Measurements from ENCODE around the gene CCL8.

DNA sequence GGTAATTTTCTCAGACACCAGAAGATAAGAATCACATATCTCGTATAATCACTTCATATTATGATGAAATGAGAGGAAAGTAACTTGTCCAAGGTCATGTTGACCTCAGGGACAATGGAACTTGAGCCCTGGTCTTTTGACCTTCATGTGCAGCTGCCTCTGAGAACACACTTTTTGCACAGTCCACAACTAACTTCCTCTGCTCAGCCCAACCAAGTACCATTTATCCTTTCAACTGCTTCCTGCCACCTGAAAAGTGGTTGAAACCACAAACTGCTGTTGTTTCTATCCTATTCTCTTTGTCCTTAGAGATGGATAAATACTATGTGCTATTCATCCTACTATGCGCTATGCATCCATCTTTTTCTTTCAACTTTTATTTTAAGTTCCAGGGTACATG lies 46.1 kb downstream of the CCL8 start:
- TF ChIP-seq, protein P1, sequence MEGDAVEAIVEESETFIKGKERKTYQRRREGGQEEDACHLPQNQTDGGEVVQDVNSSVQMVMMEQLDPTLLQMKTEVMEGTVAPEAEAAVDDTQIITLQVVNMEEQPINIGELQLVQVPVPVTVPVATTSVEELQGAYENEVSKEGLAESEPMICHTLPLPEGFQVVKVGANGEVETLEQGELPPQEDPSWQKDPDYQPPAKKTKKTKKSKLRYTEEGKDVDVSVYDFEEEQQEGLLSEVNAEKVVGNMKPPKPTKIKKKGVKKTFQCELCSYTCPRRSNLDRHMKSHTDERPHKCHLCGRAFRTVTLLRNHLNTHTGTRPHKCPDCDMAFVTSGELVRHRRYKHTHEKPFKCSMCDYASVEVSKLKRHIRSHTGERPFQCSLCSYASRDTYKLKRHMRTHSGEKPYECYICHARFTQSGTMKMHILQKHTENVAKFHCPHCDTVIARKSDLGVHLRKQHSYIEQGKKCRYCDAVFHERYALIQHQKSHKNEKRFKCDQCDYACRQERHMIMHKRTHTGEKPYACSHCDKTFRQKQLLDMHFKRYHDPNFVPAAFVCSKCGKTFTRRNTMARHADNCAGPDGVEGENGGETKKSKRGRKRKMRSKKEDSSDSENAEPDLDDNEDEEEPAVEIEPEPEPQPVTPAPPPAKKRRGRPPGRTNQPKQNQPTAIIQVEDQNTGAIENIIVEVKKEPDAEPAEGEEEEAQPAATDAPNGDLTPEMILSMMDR (conservative IDR thresholded peaks at IDR 0.05; ENCODE audit: low read depth, low read length), result no peak
- TF ChIP-seq POLR2A (IDR thresholded peaks at IDR 0.05; ENCODE audit: low read depth, low read length) (no peak), USF2 (IDR thresholded peaks at IDR 0.05; ENCODE audit: low read depth, low read length) (no peak)

Measured in IMR-90 (cell line).